Measurements from ENCODE around the gene TMEM219.
"Not testable (repeated sequence)": the region's sequence is repeated elsewhere in the genome, so short reads cannot be mapped to it uniquely, and the experiment has no call there.

The TMEM219 gene

GRCh38 chr16:29961479-29962343, at the start of gene TMEM219:
TSS of gene TMEM219 (plus strand) at chr16:29962079. CDS start at chr16:29963144, 1,065 bp downstream.
- peak; percentile 45 to 96 (median 83) for DNase-seq

GRCh38 chr16:29912087-29912486, 49.8 kb upstream of the TMEM219 start:
- no peak for DNase-seq

GRCh38 chr16:29913514-29913913, 48.4 kb upstream of the TMEM219 start:
- DNase-seq, result no peak

GRCh38 chr16:29915590-29916247, 46.2 kb upstream of the TMEM219 start:
- DNase-seq, result no peak

- DNase-seq, result no peak
These were observed 44.9 kb upstream of the TMEM219 start for GRCh38 chr16:29916979-29917378.

GRCh38 chr16:29920288-29921033, 41.4 kb upstream of the TMEM219 start:
- DNase-seq, result peak in 11 of 56 donors; percentile 12 to 46 (median 32)

GRCh38 chr16:29921034-29921385, 40.9 kb upstream of the TMEM219 start:
- no peak for DNase-seq

GRCh38 chr16:29922326-29922725, 39.6 kb upstream of the TMEM219 start:
- no peak for DNase-seq

- no peak for DNase-seq
These were observed 38.8 kb upstream of the TMEM219 start for GRCh38 chr16:29922986-29923501.

- peak in 8 of 56 donors; percentile 14 to 46 (median 32) for DNase-seq
These were observed 36.6 kb upstream of the TMEM219 start for GRCh38 chr16:29925105-29925756.

- DNase-seq, result peak in 53 of 56 donors; percentile 49 to 96 (median 81)
These were observed 35.8 kb upstream of the TMEM219 start, which contains the start of gene KCTD13 for GRCh38 chr16:29925781-29926710. TSS of gene KCTD13 (minus strand) at chr16:29926226. CDS start at chr16:29926033, 193 bp downstream.

- DNase-seq, result no peak
These were observed 35.2 kb upstream of the TMEM219 start for GRCh38 chr16:29926711-29927052.

GRCh38 chr16:29927070-29927905, 34.6 kb upstream of the TMEM219 start:
- DNase-seq, result peak in 23 of 56 donors; percentile 7 to 59 (median 26)

- not testable (repeated sequence) for DNase-seq
These were observed 30.1 kb upstream of the TMEM219 start for GRCh38 chr16:29931750-29932149.

GRCh38 chr16:29940656-29941055, 21.2 kb upstream of the TMEM219 start:
- peak in 1 of 56 donors; percentile 20 for DNase-seq

GRCh38 chr16:29943846-29944799, 17.8 kb upstream of the TMEM219 start:
- peak in 1 of 56 donors; percentile 4 for DNase-seq

GRCh38 chr16:29947897-29948296, 14.0 kb upstream of the TMEM219 start:
- DNase-seq, result no peak
